Loucy (cell line): Measurements from ENCODE around the gene CDH4.

ENCODE experiments used
- H2AFZ ChIP-seq: fragments of 200-600 bp; sonication (generic); 2 replicates; pipeline ENCODE4 v1.6.0; 2016; ENCODE audit warnings: antibody characterized with exemption, mild to moderate bottlenecking, low read length, moderate library complexity
- H3F3A ChIP-seq: fragments of 200-600 bp; 2 replicates; pipeline ENCODE4 v1.6.0; 2016; ENCODE audit warnings: antibody characterized with exemption, low read depth, mild to moderate bottlenecking
- H3K27me3 ChIP-seq: fragments of 200-600 bp; sonication (generic); 2 replicates; pipeline ENCODE4 v1.6.1; 2014; ENCODE audit warnings: low read length, mild to moderate bottlenecking; ENCODE audit not compliant: insufficient read depth, poor library complexity, severe bottlenecking
- H3K36me3 ChIP-seq: fragments of 200-600 bp; sonication (generic); 2 replicates; pipeline ENCODE4 v1.6.1; 2016; ENCODE audit warnings: low read length; ENCODE audit not compliant: insufficient read depth
- H3K4me1 ChIP-seq: fragments of 200-600 bp; sonication (generic); 2 replicates; pipeline ENCODE4 v1.5.1; 2014; ENCODE audit warnings: low read length, mild to moderate bottlenecking; ENCODE audit not compliant: insufficient read depth, poor library complexity, severe bottlenecking
- H3K4me2 ChIP-seq: fragments of 200-600 bp; sonication (generic); 2 replicates; pipeline ENCODE4 v1.6.0; 2014; ENCODE audit warnings: antibody characterized with exemption, low read length, low read depth, mild to moderate bottlenecking; ENCODE audit not compliant: poor library complexity, severe bottlenecking
- H3K4me3 ChIP-seq: fragments of 200-600 bp; sonication (generic); 2 replicates; pipeline ENCODE4 v1.5.1; 2014; ENCODE audit warnings: low read length, mild to moderate bottlenecking, mixed read lengths; ENCODE audit not compliant: poor library complexity, severe bottlenecking
- H3K79me2 ChIP-seq: fragments of 200-600 bp; sonication (generic); 2 replicates; pipeline ENCODE4 v1.6.1; 2014; ENCODE audit warnings: low read length; ENCODE audit not compliant: insufficient read depth
- H3K9ac ChIP-seq: fragments of 200-600 bp; sonication (generic); 2 replicates; pipeline ENCODE4 v1.6.0; 2014; ENCODE audit warnings: mild to moderate bottlenecking, low read depth, low read length, moderate library complexity; ENCODE audit not compliant: poor library complexity, severe bottlenecking
- H3K9me2 ChIP-seq: fragments of 200-600 bp; sonication (generic); replicated peaks from 2 replicates; pipeline ENCODE4 v1.6.1; 2016; ENCODE audit warnings: low read depth, low read length, mixed read lengths
- H3K9me3 ChIP-seq: fragments of 200-600 bp; sonication (generic); 2 replicates; pipeline ENCODE4 v1.6.1; 2014; ENCODE audit warnings: mild to moderate bottlenecking, antibody characterized with exemption, low read length, low read depth; ENCODE audit not compliant: insufficient read depth
- H4K20me1 ChIP-seq: fragments of 200-600 bp; sonication (generic); 2 replicates; pipeline ENCODE4 v1.6.0; 2014; ENCODE audit warnings: antibody characterized with exemption, low read length, mild to moderate bottlenecking; ENCODE audit not compliant: insufficient read depth, poor library complexity, severe bottlenecking
- CTCF ChIP-seq: fragments of 200-600 bp; sonication (generic); conservative IDR thresholded peaks from 2 replicates; pipeline ENCODE4 v1.5.1; 2014; ENCODE audit warnings: mild to moderate bottlenecking, antibody characterized with exemption, low read length
- EZH2phosphoT487 ChIP-seq: fragments of 200-600 bp; IDR thresholded peaks from 2 replicates; pipeline ENCODE4 v1.6.1; 2018; ENCODE audit warnings: antibody characterized with exemption, mild to moderate bottlenecking, moderate library complexity, borderline replicate concordance

Gene CDH4

GRCh38 chr20:61755971-61756845, 504.1 kb downstream of the CDH4 start:
- Histone ChIP-seq H3K9me2 (no peaks in the 10 kb centered on the region), H3F3A (no peaks in the 10 kb centered on the region), H3K79me2 (no peaks in the 10 kb centered on the region), H3K4me2 (no peak overlapping the region), H4K20me1 (no peaks in the 10 kb centered on the region), H3K9me3 (no peaks in the 10 kb centered on the region), H3K4me3 (no peak overlapping the region), H3K4me1 (peaks cover 13% of the 10 kb centered on the region), H3K9ac (no peak overlapping the region), H3K27me3 (no peaks in the 10 kb centered on the region), H2AFZ (no peak overlapping the region), H3K36me3 (peaks cover 12% of the 10 kb centered on the region; the same call in 1 of the 2 replicates)
- TF ChIP-seq CTCF (no peak), EZH2phosphoT487 (no peak)

DNA sequence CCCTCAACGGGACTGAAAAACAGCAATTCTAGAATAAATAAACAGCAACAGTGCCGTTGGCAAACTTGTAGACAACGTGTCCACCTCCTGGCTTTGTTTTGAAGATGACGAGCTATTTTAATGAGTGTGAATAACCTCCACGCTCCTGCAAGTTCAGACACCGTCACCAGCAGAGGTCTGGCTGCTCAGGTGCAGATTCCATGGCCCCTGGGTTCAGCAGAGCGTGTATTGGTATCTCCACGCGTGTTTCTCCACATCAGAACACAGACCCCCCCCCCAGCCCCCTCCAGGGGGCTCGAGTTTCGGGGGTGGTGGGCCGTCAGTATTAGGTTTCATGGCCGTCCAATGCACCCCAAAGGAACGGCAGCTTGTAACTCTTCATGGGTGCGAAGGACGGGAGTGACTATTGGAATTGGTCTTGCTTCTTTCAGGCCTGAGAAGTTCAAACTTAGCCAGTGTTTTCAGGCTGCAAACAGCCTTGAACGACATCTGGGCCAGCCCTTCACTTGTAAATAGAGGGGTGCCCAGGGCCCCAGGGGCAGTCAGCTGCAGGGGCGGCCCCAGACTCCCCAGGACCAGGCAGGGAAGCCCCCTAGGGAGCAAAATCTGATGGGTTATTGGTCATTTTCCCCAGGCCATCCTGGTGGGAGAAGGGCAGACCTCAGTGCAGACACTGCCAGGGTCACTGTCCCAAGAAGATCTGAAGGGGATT, 505.1 kb downstream of the CDH4 start:
- H2AFZ ChIP-seq = no peak overlapping the region
- H3K79me2 ChIP-seq = no peaks in the 10 kb centered on the region
- H3K4me1 ChIP-seq = peaks cover 13% of the 10 kb centered on the region
- TF ChIP-seq EZH2phosphoT487 = no peak
- no peak for TF ChIP-seq CTCF
- no peaks in the 10 kb centered on the region for H3K27me3 ChIP-seq
- H3K36me3 ChIP-seq = peaks cover 15% of the 10 kb centered on the region; the same call in 1 of the 2 replicates
- no peaks in the 10 kb centered on the region for H4K20me1 ChIP-seq
- no peak overlapping the region for H3K4me2 ChIP-seq
- H3F3A ChIP-seq = no peaks in the 10 kb centered on the region
- H3K4me3 ChIP-seq = no peak overlapping the region
- no peaks in the 10 kb centered on the region for H3K9me3 ChIP-seq
- no peaks in the 10 kb centered on the region for H3K9me2 ChIP-seq
- H3K9ac ChIP-seq = no peak overlapping the region

DNA sequence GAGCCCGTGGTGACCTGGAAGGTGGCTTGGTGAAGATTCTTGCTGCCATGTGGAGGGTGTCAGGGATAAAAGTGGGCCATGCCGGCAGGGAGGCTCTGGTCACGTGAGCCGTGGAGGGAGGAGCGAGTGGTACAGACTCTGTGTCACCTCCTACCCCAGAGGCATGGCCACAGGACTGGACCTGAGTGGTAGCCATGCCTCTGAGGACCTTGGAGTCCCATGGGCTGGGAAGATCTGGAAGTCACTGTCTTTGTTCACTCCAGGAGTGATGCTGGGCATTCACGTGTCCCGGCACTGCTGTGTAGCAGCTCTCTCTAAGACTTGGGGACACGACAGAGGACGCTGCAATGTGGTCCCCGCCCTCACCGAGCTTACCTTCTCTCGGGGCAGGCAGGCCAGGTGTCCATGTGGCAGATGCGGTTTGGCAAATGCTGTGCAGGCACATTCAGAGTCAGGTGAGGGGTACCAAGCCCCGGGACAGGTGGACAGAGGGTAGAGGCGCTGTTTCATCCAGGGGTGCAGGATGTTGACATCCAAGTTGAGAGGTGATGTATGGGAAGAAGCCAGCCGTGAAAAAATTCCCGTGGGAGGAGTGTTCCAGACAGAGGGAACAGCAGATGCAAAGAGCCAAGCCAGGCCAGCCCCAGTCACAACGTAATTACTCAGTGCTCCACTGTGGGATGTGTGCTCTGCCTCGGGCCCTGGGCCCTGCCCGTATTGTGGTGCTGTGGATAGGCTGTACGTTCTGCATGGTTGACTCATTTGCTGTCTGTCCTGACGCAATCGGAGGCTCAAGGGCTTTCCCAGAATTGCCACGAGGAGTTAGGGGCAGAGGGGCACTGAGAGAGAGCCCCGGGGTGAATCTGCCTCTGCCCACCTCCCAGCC, 505.9 kb downstream of the CDH4 start:
- peaks cover 8% of the 10 kb centered on the region for H3K4me1 ChIP-seq
- no peaks in the 10 kb centered on the region for H3K27me3 ChIP-seq
- no peak overlapping the region for H3K4me3 ChIP-seq
- H3K9ac ChIP-seq = no peak overlapping the region
- TF ChIP-seq EZH2phosphoT487 (no peak), CTCF (no peak)
- H3F3A ChIP-seq = no peaks in the 10 kb centered on the region
- no peaks in the 10 kb centered on the region for H3K9me3 ChIP-seq
- H3K9me2 ChIP-seq = no peaks in the 10 kb centered on the region
- no peak overlapping the region for H2AFZ ChIP-seq
- H3K36me3 ChIP-seq = peaks cover 22% of the 10 kb centered on the region; the same call in 1 of the 2 replicates
- no peaks in the 10 kb centered on the region for H3K79me2 ChIP-seq
- H3K4me2 ChIP-seq = no peak overlapping the region
- H4K20me1 ChIP-seq = no peaks in the 10 kb centered on the region
